Hematopoietic multipotent progenitor cell treated with erythropoietin and hydrocortisone succinate and interleukin-3 and kit ligand, for 6 days (in vitro differentiated cells): ENCODE results near the gene TXN.
"Not testable (repeated sequence)": the region's sequence is repeated elsewhere in the genome, so short reads cannot be mapped to it uniquely, and the experiment has no call there.

ENCODE experiments used
- DNase-seq: peaks from one replicate; pipeline ENCODE4 v3.0.0-alpha.2; 2015

Gene TXN

GRCh38 chr9:110207071-110207641 is 49.2 kb downstream of the TXN start:
- DNase-seq = no peak

- no peak for DNase-seq
Measured at GRCh38 chr9:110206389-110206788, 49.9 kb downstream of the TXN start.

GRCh38 chr9:110205612-110206011 is 50.7 kb downstream of the TXN start:
- peak; percentile 76 for DNase-seq

GRCh38 chr9:110202232-110202631 is 54.1 kb downstream of the TXN start:
- no peak for DNase-seq

GRCh38 chr9:110199643-110200042 is 56.7 kb downstream of the TXN start:
- no peak for DNase-seq

GRCh38 chr9:110198357-110198756 is 58.0 kb downstream of the TXN start:
- DNase-seq = no peak

- no peak for DNase-seq
Measured at GRCh38 chr9:110197330-110198187, 58.7 kb downstream of the TXN start.

GRCh38 chr9:110196084-110196499 is 60.2 kb downstream of the TXN start:
- not testable (repeated sequence) for DNase-seq
